ENCODE data around the gene RUNX2.

RUNX2 gene

DNA sequence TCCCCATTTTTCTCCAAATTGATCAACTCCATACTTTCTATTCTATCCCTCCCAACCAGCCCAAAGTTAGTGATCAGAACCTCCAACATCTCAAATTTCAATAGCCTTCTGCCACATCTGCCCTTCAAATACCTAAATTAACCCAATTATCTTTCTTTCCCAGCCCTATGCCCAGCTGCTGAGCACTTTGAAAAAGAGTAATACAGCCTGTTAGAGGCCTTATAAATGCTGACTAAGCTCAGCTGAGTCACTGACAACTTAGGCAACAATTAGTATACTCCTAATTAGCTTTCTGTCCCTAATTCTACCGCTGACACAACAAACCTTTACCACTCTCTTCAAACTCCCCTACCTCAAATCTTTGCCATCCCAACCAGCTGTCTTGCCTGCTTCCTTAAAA lies 23.5 kb downstream of the RUNX2 start:
- no peak for DNase-seq (ENCODE audit: low read depth)

DNA sequence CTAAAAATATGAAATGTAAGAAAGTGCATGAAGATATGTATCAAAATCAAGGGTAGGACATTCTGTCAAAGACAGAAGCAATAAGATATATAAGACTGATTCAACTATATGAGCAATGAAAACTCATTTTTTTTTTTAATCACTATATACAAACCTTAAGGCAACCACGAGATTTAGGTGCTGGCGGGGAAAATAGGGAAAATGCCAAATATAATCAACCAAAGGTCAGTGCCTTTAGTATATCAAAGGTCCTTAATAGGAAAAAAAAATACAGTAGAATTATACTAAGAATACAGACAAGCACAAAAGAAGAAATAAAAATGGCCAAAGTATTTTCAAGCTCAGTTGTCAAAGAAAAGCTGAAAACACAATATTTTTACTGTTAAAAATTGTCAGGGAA lies 25.5 kb downstream of the RUNX2 start:
- no peak for DNase-seq (ENCODE audit: low read depth)

DNA sequence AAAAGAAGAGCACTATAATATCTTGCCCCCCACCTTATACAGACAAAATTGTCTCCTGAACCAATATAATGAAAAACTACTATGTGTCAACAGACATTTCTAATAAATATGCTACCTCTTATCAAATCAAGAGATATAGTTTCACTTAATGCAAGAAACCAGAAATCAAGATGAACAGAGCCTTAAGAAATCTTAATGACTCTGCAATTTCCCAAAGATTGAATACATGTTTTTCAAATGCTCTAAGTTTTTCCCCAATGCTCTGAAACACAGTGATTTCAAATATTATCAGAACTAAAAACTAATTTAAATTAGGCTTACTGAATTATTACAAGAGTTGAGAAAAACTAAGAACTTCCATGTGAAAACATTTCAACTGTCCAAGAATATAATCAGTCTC lies 36.3 kb downstream of the RUNX2 start:
- no peak for DNase-seq (ENCODE audit: low read depth)

- no peak for DNase-seq (ENCODE audit: low read depth)
These were observed 36.9 kb downstream of the RUNX2 start for GRCh38 chr6:45365036-45365435.

DNA sequence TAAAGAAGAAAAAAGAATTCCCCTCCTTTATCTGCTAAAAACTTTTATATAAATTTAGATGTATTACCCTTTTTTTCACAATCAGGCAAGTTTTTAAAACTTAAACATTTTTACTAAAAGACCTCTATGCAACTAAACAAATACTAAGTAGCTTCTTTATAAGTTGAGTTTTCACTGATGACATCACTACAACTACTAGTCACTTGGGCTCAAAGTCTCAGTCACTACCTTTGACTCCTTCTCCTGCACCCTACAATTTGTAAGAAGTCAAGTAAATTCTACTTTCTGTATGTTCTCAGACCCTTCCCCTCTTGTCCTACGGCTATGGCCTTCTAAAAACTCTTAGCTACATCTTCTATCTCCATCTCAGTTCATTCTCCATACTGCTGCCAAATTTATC lies 38.4 kb downstream of the RUNX2 start:
- DNase-seq (ENCODE audit: low read depth), result no peak

DNA sequence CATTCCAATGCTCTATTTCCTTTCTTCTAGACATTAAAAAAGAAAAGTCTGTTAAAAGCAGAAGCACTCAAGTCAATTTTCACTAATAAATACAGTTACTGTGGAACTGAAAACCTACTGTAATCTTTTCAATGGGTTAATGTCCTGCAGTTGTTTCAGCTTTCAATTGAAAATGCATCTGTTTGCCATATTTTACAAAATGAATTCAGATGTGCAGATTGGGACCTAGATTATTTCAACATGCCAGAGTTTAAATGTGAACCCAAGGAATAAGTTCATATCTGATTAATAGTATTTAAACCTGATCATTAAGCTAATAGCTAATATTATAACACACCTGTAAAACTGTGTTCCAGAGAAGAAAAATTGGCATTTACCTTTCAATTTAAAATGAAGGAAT lies 39.9 kb downstream of the RUNX2 start:
- no peak for DNase-seq (ENCODE audit: low read depth)

DNA sequence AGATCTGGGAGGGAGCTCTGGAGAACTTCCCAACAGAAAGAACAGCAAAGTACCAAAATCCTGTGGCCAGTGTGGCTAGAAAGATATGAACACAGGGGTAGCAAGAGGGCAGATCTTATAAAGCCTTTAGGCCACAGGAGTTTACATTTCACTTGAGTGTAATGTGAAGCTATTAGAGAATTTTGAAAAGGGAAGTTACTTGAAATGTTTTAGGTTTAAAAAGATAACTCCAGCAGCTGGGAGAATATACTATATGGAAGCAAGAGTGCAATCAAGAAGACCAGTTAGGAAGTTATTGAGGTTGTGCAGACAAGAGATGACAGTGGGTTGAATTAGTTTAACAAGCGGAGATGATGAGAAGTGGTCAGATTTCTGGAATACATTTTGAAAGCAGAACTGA lies 41.7 kb downstream of the RUNX2 start:
- DNase-seq (ENCODE audit: low read depth), result no peak

DNA sequence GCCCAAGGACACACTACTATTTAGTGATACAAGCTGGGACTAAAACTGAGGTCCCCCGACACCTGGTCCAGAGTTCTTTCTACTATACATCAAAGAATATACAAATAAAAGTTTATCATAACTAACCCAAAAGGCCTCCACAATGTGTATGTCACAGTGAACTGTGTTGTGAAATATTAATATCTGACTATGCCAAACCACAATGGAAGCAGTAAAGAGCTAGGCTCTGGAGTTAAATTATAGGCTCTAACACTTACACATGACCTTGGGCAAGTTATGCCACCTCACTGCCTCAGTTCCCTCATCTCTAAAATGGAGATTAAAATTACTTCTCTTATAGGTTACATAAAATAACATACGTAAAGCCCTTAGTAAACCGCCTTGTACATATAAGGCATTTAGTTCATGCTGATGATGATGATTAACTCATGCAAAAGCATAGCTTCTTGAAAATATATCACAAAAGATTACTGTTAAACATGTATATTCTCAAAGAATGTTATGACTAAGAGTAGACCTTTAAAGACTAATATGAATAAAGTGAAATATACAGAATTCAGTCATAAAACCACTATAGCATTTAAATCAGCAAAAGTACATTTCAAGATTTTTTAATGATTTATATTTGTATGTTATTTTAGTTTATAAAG lies 43.9 kb downstream of the RUNX2 start:
- no peak for DNase-seq (ENCODE audit: low read depth)

DNA sequence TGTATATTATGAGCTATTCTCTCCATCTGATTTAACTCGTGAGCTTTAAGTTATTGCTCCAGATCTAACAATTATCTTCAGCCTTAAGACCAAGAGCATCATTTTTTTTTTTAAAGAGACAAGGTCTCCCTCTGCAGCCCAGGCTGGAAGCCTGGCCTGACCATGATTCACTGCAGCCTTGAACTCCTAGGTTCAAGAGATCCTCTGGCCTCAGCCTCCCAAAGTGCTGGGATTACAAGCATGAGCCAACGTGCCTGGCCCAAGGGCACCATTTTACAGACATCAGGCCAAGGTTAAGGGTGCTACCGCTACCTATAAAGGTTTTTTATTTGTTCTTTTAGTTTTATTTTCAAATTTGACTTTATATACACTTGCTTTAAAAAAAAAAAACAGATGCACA lies 47.3 kb downstream of the RUNX2 start:
- no peak for DNase-seq (ENCODE audit: low read depth)

- no peak for DNase-seq (ENCODE audit: low read depth)
These were observed 48.3 kb downstream of the RUNX2 start for GRCh38 chr6:45376310-45377042.

DNA sequence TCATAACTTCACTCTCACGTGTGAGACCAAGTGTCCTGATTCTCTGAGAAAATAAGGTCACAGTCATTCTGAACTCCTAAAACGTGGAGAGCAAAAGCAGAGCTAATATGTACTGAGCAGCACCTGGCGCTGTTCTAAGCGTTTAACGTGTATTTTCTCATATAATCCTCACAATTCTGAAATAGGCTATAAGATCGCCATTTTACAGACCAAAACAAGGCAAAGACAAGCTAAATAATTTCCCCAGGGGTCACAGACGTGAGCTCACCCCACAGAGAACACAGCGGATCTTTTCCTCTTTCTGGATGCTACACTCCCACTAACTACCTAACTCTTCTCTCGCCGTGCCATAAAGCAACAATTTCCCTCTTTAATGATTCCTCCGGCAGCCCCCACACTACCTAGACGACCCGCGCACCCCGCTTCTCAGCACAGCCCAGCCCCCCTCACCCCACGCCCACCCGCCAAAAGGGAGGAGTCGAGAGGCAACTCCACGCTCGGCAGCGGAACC lies 49.0 kb downstream of the RUNX2 start:
- DNase-seq (ENCODE audit: low read depth), result peak; percentile 70

GRCh38 chr6:45377554-45378333 lies 49.6 kb downstream of the RUNX2 start, which contains the start of gene SUPT3H:
SUPT3H (minus strand) TSS chr6:45377934.
- DNase-seq (ENCODE audit: low read depth), result peak; percentile 86

DNA sequence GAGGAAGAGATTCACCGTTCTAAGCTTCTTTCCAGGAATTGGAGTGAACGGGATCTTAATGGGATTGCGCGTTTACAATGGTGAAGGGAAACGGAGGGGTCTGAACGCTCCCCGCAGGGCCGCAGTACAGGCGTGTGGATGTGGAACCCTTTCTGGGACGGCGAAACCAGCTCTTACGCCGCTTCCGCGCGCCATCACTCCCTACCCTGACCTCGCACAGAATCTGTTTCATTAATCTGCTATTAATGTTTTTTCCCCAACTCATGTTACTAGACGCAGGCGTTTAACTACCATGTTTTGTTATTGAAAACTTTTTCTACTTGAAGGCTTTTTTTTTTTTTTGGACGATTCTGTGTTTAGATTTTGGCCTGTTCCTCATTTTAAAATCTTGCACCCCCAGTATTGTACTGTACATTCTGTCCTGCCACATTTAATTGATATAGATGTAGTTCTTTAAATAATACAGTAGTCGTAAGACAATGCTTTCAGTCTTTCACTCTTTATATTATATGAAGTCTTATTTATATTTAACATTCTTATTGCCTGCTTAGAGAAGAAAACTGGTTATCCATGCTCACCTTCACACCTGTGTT lies 50.3 kb downstream of the RUNX2 start:
- DNase-seq (ENCODE audit: low read depth), result no peak

DNA sequence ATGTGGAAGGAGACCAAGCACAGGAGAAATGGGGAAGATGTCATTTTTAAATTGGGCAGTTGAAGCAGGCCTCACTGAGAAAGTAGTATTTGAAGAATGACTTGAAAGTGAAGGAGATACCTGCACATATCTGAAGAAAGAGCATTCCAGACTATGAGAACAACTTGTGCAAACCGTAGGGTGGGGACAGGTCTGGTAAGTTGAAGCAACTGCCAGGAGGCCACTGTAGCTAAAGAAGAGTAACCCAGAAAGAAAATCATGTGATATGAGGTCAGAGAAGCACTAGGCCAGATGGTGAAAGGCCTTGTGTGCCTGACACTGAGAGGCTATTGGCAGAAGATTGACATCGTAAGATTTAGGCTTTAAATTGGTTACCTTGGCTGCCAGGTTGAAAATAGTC lies 54.3 kb downstream of the RUNX2 start:
- no peak for DNase-seq (ENCODE audit: low read depth)

GRCh38 chr6:45386501-45386900 lies 58.4 kb downstream of the RUNX2 start:
- DNase-seq (ENCODE audit: low read depth), result no peak

- no peak for DNase-seq (ENCODE audit: low read depth)
These were observed 59.1 kb downstream of the RUNX2 start for GRCh38 chr6:45387236-45387635.

- DNase-seq (ENCODE audit: low read depth), result no peak
These were observed 60.2 kb downstream of the RUNX2 start for GRCh38 chr6:45388328-45388727.

GRCh38 chr6:45394586-45395095 lies 66.5 kb downstream of the RUNX2 start:
- no peak for DNase-seq (ENCODE audit: low read depth)

GRCh38 chr6:45398075-45398813 lies 70.1 kb downstream of the RUNX2 start:
- no peak for DNase-seq (ENCODE audit: low read depth)

- no peak for DNase-seq (ENCODE audit: low read depth)
These were observed 71.9 kb downstream of the RUNX2 start for GRCh38 chr6:45400021-45400420.

GRCh38 chr6:45411959-45412358 lies 83.8 kb downstream of the RUNX2 start:
- DNase-seq (ENCODE audit: low read depth), result no peak

GRCh38 chr6:45415315-45415714 lies 87.2 kb downstream of the RUNX2 start:
- no peak for DNase-seq (ENCODE audit: low read depth)

Measured in activated T-cell treated with anti-CD3 and anti-CD28 coated beads for 1 hour (primary cell).